IPS-15b (cell line): ENCODE results near the gene NEUROD6.

ENCODE experiments used
- H3K27me3 ChIP-seq: one replicate; pipeline ENCODE4 v1.6.1; 2013; ENCODE audit warnings: low read length; ENCODE audit not compliant: control insufficient read depth, insufficient read depth
- H3K36me3 ChIP-seq: one replicate; pipeline ENCODE4 v1.6.1; 2013; ENCODE audit warnings: low read length; ENCODE audit not compliant: control insufficient read depth, insufficient read depth
- H3K4me1 ChIP-seq: one replicate; pipeline ENCODE4 v1.6.1; 2013; ENCODE audit warnings: mild to moderate bottlenecking, low read length; ENCODE audit not compliant: control insufficient read depth, insufficient read depth
- H3K4me3 ChIP-seq: one replicate; pipeline ENCODE4 v1.5.1; 2013; ENCODE audit warnings: low read depth, low read length
- H3K9ac ChIP-seq: one replicate; pipeline ENCODE4 v1.6.1; 2013; ENCODE audit warnings: low read depth, mild to moderate bottlenecking, low read length
- H3K9me3 ChIP-seq: one replicate; pipeline ENCODE4 v1.6.1; 2013; ENCODE audit warnings: mild to moderate bottlenecking, low read length; ENCODE audit not compliant: control insufficient read depth, insufficient read depth

Gene NEUROD6

GRCh38 chr7:31340603-31341002, at the start of gene NEUROD6:
NEUROD6 (minus strand) TSS chr7:31340726; CDS start chr7:31339268, 1,458 bp downstream.
- Histone ChIP-seq H3K4me3 (no peak within 1 kb of the TSS), H3K9me3 (no peaks in the 10 kb centered on the region), H3K9ac (no peak within 1 kb of the TSS), H3K27me3 (peaks cover 24% of the 10 kb centered on the region), H3K36me3 (no peaks in the 10 kb centered on the region), H3K4me1 (no peaks in the 10 kb centered on the region)

GRCh38 chr7:31384466-31384865, 43.9 kb upstream of the NEUROD6 start:
- no peak overlapping the region for H3K9ac ChIP-seq
- no peaks in the 10 kb centered on the region for H3K9me3 ChIP-seq
- H3K4me3 ChIP-seq, result no peak overlapping the region
- H3K4me1 ChIP-seq, result no peaks in the 10 kb centered on the region
- H3K36me3 ChIP-seq, result no peaks in the 10 kb centered on the region
- no peaks in the 10 kb centered on the region for H3K27me3 ChIP-seq

- H3K9ac ChIP-seq, result no peak overlapping the region
- no peaks in the 10 kb centered on the region for H3K4me1 ChIP-seq
- H3K4me3 ChIP-seq, result no peak overlapping the region
- no peaks in the 10 kb centered on the region for H3K9me3 ChIP-seq
- H3K27me3 ChIP-seq, result no peaks in the 10 kb centered on the region
- no peaks in the 10 kb centered on the region for H3K36me3 ChIP-seq
Measured at GRCh38 chr7:31382722-31383121, 42.2 kb upstream of the NEUROD6 start.

GRCh38 chr7:31373337-31374289, 33.1 kb upstream of the NEUROD6 start:
- H3K4me3 ChIP-seq, result no peak overlapping the region
- peaks cover 9% of the 10 kb centered on the region for H3K27me3 ChIP-seq
- no peak overlapping the region for H3K9ac ChIP-seq

GRCh38 chr7:31372231-31372959, 31.9 kb upstream of the NEUROD6 start:
- H3K9ac ChIP-seq, result no peak overlapping the region
- peaks cover 10% of the 10 kb centered on the region for H3K4me1 ChIP-seq
- H3K4me3 ChIP-seq, result no peak overlapping the region
- H3K36me3 ChIP-seq, result no peaks in the 10 kb centered on the region
- no peaks in the 10 kb centered on the region for H3K9me3 ChIP-seq
- peaks cover 9% of the 10 kb centered on the region for H3K27me3 ChIP-seq

More at GRCh38 chr7:31373337-31374289, 33.1 kb upstream of the NEUROD6 start:
- no peaks in the 10 kb centered on the region for H3K9me3 ChIP-seq
- H3K4me1 ChIP-seq, result peaks cover 10% of the 10 kb centered on the region
- no peaks in the 10 kb centered on the region for H3K36me3 ChIP-seq

- Histone ChIP-seq H3K4me3 (no peak overlapping the region), H3K36me3 (no peaks in the 10 kb centered on the region), H3K27me3 (peaks cover 9% of the 10 kb centered on the region), H3K9ac (no peak overlapping the region), H3K4me1 (peaks cover 10% of the 10 kb centered on the region), H3K9me3 (no peaks in the 10 kb centered on the region)
Measured at GRCh38 chr7:31371621-31372020, 31.1 kb upstream of the NEUROD6 start.

- no peaks in the 10 kb centered on the region for H3K36me3 ChIP-seq
- H3K4me3 ChIP-seq, result no peak overlapping the region
- H3K4me1 ChIP-seq, result peaks cover 10% of the 10 kb centered on the region
- H3K9me3 ChIP-seq, result no peaks in the 10 kb centered on the region
- no peak overlapping the region for H3K9ac ChIP-seq
- peaks cover 9% of the 10 kb centered on the region for H3K27me3 ChIP-seq
Measured at GRCh38 chr7:31370609-31371008, 30.1 kb upstream of the NEUROD6 start.

DNA sequence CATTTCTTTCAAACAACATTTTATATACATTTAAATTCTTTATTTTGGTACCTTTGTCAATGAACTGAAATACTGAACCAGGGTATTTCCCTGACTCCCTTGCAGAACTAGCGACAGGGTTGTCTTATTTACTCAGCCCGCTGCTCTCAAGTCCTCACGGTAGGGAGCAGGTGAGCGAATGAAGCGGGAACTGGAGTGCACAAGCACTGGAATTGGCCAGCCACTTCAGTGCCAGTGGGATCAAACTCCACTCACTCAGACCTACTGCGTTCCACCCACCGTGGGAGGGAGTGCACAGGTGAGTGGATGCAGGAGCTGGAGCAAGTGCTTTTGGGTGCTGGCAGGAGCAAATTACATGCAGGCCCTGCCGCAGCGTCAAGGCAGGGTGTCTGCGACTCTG, 28.1 kb upstream of the NEUROD6 start:
- Histone ChIP-seq H3K36me3 (no peaks in the 10 kb centered on the region), H3K4me3 (no peak overlapping the region), H3K9me3 (no peaks in the 10 kb centered on the region), H3K27me3 (peaks cover 9% of the 10 kb centered on the region), H3K9ac (no peak overlapping the region), H3K4me1 (peaks cover 10% of the 10 kb centered on the region)

DNA sequence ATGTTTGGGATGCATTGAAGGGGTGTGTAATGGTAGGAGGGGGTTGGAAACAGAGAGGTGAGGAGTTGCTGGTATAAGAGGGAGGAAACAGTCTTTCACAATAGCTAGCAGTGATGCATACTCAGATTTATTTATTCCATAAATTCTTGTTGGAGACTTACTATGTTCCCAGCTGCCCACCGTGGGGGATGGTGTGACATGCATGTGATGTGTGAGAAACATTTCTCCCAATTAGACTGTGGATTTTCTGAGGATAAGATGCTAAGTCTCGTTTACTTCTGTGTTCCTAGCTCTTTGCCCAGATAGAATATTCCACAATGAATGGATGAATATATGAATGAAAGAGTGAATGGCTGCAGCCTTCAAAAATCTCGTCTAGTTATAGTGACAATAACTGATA, 23.0 kb upstream of the NEUROD6 start:
- Histone ChIP-seq H3K4me3 (no peak overlapping the region), H3K9ac (no peak overlapping the region)

DNA sequence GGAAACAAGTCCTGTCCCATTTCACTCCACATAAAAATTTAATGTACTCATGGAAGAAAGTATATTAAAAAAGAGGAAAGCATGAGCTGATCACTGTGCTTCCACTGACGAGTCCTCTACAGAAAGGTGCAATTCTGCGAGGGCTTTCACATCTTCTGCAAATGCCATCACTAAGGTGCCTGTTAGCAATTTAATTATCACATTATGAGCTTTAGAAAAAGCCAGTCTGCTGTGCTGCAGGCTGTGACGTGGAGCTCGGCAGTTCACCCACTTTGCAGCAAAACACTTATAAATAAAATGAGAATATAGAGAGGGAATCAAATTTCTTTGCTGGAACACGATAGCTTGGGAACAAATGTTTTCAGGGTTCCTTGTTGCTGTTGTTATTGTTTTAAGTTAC, 22.5 kb upstream of the NEUROD6 start:
- Histone ChIP-seq H3K4me3 (no peak overlapping the region), H3K9me3 (no peaks in the 10 kb centered on the region), H3K36me3 (no peaks in the 10 kb centered on the region), H3K9ac (no peak overlapping the region), H3K27me3 (no peaks in the 10 kb centered on the region), H3K4me1 (no peaks in the 10 kb centered on the region)

More for the DNA sequence above, 23.0 kb upstream of the NEUROD6 start:
- Histone ChIP-seq H3K27me3 (no peaks in the 10 kb centered on the region), H3K4me1 (no peaks in the 10 kb centered on the region), H3K36me3 (no peaks in the 10 kb centered on the region), H3K9me3 (no peaks in the 10 kb centered on the region)

GRCh38 chr7:31362401-31362800, 21.9 kb upstream of the NEUROD6 start:
- Histone ChIP-seq H3K4me3 (no peak overlapping the region), H3K4me1 (no peaks in the 10 kb centered on the region), H3K27me3 (no peaks in the 10 kb centered on the region), H3K9me3 (no peaks in the 10 kb centered on the region), H3K36me3 (no peaks in the 10 kb centered on the region), H3K9ac (no peak overlapping the region)
